ENCODE measurements around the gene PAFAH1B2.

DNA sequence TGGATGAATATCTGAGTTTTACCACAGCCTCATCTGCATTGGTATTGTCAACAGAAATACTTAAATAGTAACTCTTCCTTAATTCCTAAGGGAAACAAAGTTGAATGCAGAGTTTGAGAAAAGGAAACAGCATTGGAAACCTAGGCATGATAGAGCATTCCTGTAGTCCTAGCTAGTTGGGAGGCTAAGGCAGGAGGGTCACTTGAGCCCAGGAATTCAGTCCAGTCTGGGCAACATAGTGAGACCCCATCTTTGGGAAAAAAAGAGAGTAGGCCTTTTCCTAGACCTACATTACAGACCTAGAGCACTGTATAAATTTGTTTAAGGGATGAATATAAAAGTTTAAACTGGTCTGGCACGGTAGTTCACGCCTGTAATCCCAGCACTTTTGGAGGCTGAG lies 13.4 kb downstream of the PAFAH1B2 start:
- TF ChIP-seq, protein P1, sequence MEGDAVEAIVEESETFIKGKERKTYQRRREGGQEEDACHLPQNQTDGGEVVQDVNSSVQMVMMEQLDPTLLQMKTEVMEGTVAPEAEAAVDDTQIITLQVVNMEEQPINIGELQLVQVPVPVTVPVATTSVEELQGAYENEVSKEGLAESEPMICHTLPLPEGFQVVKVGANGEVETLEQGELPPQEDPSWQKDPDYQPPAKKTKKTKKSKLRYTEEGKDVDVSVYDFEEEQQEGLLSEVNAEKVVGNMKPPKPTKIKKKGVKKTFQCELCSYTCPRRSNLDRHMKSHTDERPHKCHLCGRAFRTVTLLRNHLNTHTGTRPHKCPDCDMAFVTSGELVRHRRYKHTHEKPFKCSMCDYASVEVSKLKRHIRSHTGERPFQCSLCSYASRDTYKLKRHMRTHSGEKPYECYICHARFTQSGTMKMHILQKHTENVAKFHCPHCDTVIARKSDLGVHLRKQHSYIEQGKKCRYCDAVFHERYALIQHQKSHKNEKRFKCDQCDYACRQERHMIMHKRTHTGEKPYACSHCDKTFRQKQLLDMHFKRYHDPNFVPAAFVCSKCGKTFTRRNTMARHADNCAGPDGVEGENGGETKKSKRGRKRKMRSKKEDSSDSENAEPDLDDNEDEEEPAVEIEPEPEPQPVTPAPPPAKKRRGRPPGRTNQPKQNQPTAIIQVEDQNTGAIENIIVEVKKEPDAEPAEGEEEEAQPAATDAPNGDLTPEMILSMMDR (conservative IDR thresholded peaks at IDR 0.05; ENCODE audit: low read depth, low read length), result no peak
- no peak for TF ChIP-seq EZH2 (IDR thresholded peaks at IDR 0.05; ENCODE audit: borderline replicate concordance, low read depth, low read length, poor library complexity, severe bottlenecking)
